H4 (cell line): ENCODE measurements around the gene LIMK2. TPM values are rescaled to one million over a fixed set of nuclear protein-coding genes. Genes with fewer than 3 reads are reported as not detected.
"Not testable (repeated sequence)": the region's sequence is repeated elsewhere in the genome, so short reads cannot be mapped to it uniquely, and the experiment has no call there.

Source experiments
- DNase-seq: peaks from one replicate; pipeline ENCODE4 v3.0.0-alpha.2; 2015; ENCODE audit warnings: low spot score
- total RNA-seq: library from RNA; depleted of rRNA; stranded (reverse); fragments of >200 nt; shearing (Covaris generic); gene quantifications from 2 replicates; pipeline ENCODE4 v1.2.3, GENCODE V29; 2014

The LIMK2 gene
- total RNA-seq, 1 experiment from 2014 or later: 3.8 TPM

DNA sequence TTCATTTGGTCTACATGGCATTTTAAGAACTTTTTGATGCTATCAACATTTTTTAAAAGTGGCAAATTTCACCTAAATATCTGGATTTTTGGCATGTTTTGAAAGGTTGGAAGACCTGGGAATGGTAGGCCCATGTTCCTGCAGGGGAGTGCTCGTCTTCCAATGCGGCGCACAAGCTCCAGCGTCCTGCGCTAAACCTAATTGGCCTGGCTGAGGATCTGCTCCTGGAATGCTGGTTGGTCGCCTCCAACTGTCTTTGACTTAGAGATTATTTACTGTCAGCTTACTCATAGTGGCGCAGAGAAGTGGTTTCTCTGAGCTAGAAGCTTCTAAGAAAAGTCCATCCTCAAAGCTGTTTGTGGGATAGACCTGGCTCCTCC, 626 bp upstream of the LIMK2 start:
- no peak for DNase-seq

DNA sequence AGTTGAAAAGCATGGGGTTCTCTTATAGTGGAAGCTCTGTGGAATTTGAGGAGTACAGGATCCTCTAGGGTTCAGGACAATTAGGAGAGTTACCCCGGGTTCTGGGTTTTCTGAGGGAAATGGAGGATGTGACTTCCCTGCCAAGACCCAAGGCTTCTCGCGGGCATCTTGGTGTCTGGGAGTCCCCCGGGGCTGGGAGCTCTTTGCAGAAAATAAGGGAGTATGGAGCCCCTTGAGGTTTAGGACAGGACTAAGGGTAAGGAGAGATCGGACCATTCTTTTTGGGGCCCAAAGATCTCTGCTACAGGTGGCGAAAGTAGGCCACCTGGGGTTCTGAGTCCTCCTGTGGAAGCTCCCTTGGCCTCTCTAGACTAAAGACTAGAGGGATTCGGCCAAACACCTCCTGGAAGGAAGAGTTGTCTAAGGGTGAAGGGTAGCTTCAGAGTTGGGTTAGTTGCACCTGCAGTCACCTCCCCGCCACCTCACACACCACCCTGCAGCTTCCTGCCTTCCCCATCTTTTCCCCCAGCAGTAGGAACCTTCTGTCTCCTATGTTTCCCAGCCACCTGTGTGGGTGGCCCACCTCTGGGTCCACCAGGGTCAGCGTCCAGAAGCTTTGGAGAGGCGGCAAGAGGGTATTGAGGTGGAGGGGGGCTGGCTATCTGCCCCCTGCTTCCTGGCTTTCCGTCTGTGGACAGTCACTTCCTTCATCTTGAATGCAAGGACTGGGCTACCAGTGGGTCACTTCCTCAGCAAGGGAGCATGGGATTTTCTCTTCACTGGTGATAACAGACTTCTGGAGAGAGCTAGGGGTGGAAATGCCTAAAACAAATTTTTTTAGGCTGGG, 908 bp downstream of the LIMK2 start:
- DNase-seq: no peak

DNA sequence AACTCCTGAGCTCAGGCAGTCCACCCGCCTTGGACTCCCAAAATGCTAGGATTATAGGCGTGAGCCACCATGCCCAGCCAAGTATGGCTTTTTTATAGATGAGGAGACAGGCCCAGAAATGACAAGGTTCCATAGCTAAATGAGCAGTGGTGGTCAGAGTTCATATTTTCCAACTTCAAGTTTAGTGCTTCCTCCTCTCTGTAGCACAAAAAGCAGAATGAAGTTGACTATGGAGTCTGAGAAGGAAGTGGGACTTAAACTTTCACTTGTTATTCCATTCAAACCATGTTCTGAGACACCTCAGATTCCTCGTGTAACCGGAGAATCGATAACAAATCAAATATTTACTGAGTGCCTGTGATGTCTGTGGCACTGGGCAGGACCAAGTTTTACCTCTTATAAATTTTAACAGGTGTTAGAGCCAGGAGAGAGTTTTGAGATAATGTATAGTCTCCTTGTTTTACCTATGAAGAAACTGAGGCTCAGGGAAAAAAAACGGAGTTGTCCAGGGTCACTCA, 3.0 kb downstream of the LIMK2 start:
- no peak for DNase-seq

DNA sequence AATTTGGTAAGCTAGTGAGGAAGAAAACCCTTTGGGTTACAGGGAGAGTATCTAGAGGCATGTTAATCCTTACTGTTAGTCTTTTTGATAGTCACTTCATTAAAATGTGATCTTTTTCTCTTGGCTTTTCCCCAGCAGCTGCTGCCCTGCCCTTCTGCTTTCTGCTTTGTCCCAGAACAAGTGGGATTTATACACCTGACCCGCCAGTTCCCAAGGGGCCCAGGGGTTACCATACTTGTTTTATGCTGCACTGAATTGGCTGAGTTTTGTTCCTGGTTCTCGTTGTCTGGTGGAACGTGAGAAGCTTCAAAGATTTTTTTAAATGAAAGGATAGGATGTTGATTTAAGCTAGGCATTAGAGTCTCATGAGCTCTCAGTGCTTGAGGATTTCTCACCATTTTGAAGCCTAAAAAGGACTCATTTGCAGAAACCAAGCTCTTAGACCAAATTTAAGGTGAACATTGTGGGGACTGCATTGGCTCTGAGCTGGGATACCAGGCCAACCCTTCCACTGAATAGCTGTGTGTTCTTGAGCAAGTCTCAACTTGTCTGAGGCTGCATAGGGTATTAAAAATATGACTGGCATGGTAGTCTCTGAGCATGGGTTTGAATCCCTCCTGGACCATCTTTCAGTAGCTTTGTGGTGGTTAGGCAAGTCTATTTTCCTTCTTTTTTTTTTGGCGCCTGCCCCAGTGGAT, 6.6 kb downstream of the LIMK2 start:
- no peak for DNase-seq

DNA sequence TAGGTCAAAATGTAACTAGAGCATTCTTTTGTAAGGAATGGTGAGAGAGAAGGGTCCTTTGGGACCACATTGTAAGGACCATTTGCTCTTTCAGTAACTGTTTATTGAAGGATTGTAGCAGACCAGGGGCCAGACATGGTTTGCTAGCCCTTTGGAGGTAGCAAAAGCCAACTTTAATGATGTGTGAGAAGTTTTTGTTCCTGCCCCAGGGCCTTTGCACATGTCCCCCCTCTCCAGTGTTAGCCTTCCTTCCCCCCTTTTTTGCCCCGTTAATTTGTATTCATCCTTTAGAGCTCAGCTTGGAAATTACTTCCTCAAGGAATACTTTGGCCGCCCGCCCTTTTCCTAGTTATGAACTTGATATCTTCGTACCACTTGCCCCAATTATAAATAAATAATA, 9.0 kb downstream of the LIMK2 start:
- DNase-seq: no peak

DNA sequence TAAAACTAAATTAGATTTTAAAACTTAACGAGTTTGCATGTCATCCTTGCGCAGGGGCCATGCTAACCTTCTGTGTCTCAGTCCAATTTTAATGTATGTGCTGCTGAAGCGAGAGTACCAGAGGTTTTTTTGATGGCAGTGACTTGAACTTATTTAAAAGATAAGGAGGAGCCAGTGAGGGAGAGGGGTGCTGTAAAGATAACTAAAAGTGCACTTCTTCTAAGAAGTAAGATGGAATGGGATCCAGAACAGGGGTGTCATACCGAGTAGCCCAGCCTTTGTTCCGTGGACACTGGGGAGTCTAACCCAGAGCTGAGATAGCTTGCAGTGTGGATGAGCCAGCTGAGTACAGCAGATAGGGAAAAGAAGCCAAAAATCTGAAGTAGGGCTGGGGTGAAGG, 10.6 kb downstream of the LIMK2 start:
- no peak for DNase-seq

DNA sequence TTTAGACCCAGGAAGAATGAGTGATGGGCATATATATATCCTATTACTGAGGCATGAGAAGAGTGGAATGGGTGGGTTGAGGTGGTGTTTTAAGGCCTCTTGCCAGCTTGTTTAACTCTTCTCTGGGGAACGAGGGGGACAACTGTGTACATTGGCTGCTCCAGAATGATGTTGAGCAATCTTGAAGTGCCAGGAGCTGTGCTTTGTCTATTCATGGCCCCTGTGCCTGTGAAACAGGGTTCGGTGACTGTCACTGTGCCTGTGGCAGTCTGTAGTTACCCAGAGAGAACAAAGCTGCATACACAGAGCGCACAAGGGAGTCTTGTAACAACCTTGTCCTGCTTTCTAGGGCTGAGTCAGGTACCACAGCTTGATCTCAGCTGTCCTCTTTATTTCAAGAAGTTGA, 11.7 kb downstream of the LIMK2 start:
- DNase-seq: no peak

DNA sequence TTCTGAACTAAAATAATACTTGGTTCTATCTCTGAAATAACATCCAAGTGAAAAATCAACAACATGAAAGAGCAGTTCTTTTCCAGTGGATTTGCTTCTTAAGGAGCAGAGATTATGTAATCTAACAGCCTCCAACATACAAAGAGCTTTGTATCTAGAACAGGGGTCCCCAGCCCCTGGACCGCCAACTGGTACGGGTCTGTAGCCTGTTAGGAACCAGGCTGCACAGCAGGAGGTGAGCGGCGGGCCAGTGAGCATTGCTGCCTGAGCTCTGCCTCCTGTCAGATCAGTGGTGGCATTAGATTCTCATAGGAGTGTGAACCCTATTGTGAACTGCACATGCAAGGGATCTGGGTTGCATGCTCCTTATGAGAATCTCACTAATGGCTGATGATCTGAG, 12.6 kb downstream of the LIMK2 start:
- DNase-seq: not testable (repeated sequence)

DNA sequence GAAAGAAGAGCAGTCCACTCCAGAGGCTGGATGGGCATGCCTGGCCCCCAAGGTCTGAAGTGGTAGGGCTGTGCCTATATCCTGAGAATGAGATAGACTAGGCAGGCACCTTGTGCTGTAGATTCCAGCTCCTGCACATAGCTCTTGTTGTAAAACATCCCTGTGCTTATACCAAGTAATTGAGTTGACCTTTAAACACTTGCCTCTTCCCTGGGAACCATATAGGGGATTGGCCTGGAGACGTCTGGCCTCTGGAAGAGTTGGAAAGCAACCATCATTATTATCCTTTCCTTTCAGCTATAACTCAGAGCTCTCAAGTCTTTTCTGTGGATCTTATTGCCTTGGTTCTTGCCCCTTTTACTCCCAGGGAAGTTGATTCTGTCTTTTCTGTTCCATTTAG, 15.1 kb downstream of the LIMK2 start:
- no peak for DNase-seq

DNA sequence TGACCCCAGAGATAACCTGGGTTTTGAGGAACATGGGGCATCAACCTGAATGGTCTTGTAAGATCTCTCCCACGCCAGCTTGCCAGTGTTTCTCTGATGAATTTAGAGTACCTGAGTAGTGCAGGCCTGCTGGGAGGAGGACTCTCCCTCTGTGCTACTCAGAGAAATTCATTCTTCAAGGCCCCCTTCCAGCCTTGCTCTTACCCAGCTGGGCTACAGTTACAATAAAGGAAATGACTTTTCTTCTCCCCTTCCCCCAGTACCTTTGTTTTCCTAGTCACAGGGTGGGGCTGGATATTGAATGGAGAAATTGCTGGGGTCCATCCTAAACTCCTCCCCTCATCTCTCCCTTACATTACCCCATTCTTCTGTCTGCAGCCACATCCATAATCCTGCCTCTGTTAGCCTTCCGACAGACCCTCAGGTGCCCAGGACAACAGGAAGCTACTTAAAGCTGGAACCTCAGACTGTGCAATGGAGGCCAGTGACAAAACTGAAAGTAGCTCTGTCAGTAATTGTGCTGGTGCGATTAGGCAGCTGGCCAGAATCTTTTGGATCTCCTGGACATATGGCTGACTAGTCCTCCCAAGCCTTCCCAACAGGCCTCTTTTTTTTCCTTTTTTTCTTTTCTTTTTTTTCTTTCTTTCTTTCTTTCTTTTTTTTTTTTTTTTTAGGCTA, 17.4 kb downstream of the LIMK2 start:
- DNase-seq: peak; percentile 47

DNA sequence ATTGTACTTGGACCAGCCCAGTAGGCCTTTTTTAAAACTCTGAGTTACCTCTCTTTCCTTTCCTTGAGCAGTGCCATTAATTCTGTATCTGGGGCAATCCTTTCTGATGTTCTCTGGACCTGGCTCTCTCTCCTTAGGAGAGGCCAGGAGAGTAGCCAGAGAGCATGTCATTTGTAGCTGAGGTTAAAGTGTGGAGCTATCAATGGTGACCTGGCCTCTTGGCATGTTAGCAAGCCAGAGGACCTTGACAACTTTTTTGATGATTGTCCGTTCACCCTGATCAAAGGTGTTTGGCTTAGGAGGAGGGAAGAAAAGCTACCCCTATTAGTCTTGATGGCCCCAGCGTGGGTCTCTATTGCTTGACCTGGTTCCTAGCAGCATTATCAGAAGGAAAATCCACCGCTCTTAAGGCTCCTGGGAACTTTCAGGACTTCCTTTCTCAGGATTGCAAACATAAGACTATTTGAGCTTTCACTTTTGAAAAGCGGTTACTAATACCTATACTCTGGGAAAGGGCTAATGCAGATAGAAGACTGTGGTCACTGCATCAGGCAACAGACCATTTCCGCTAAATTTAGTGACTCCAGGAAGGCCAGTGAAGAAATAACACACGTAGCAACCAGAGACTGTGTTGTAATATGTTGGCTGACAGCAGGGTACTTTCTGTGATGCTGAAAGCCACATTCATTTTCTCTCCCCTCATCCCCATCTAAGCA, 18.2 kb downstream of the LIMK2 start:
- no peak for DNase-seq

DNA sequence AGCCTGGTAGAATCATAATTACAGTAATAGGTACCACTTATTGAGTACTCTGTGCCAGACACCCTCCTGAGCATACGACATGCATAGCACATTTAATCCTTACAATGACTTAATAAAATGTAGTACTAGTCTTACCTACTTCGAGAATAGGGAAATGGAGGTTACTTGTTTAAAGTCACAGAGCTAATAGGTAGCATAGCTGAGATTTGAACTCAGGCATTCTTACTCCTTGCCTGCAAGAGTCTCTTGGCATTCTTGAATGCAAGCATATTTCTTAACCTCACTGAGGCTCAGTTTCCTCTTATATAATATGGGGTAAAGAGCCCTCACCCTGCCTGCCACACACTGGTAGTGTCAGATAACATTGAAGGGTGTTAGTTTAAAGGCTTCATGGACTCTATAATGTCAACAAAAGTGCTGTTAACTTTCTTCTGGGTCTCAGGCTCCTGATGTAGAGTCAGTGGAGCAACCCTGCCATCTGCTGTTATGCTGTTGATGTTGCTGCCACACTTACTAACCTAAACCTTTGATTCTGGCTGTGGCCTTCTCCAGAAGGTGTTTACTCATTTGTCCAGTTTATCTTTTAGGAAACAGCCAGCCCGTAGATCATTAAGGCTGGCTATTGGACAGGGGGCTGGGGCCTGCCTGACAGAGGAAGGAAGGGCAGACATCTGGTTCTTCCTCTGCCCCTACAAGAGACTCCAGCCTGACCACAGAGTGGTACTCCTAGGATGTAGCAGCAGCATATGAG, 18.9 kb downstream of the LIMK2 start:
- DNase-seq: peak; percentile 21

DNA sequence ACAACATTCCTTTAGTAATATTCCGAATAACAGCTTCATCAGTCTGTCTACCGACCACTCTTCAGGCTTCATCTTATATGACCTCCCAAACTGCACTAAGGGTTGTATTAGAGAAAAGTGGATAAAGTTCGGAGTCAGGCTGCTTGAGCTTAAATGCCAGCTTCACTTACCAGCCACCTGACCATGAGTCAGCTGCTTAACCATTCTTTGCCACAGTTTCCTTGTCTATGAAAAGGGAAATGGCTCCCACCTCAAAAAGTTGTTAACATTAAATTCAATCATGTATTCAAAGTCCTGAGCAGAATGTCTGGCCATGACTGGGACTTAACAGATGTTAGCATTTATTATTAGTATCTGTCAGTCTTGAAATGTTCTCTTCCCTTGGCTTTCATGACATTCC, 20.9 kb downstream of the LIMK2 start:
- DNase-seq: no peak

DNA sequence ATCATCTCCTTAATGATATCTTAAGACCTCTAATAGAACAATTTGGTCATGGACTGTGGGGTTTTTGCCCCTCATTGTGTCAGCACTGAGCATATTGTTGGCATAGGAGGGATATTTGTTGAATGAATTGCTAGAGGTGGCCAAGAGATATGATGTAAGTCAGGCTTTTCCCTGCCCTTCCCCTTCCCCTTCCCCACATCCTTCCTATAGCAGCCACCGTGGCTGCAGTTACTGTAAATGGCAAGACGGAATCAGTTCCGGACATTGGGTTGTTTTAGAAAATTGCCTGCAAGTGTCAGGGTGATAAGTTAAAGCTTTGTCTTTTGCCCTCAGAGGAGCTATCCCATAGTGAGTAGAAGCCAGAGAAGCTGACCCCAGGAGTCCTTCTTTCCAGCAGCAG, 23.0 kb downstream of the LIMK2 start:
- DNase-seq: no peak

DNA sequence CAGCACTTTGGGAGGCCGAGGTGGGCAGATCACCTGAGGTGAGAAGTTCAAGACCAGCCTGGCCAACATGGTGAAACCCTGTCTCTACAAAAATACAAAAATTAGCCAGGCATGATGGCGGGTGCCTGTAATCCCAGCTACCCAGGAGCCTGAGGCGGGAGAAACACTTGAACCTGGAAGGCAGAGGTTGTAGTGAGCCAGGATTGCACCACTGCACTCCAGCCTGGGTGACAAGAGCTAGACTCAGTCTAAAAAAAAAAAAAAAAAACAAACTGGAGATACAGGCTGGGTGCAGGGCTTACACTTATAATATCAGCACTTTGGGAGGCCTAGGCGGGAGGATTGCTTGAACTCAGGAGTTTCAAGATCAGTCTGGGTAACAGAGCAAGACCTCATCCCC, 23.9 kb downstream of the LIMK2 start:
- not testable (repeated sequence) for DNase-seq

DNA sequence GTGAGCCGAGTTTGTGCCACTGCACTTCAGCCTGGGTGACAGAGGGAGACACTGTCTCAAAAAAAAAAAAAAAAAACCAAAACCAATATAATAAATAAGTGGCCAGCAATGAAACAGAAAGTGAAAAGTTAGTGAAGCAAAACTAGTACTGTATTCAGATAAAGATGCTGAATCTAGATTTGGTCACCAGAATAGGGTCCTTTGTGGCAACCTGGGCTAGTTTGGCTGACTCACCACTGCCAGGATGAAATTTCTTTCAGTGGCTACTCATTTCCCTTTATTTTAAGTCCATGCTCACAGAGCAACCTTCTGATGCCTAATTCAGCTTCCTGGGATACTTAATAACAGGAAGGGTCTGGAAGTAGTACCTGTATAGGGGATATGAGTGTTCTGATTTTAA, 26.0 kb downstream of the LIMK2 start:
- no peak for DNase-seq

DNA sequence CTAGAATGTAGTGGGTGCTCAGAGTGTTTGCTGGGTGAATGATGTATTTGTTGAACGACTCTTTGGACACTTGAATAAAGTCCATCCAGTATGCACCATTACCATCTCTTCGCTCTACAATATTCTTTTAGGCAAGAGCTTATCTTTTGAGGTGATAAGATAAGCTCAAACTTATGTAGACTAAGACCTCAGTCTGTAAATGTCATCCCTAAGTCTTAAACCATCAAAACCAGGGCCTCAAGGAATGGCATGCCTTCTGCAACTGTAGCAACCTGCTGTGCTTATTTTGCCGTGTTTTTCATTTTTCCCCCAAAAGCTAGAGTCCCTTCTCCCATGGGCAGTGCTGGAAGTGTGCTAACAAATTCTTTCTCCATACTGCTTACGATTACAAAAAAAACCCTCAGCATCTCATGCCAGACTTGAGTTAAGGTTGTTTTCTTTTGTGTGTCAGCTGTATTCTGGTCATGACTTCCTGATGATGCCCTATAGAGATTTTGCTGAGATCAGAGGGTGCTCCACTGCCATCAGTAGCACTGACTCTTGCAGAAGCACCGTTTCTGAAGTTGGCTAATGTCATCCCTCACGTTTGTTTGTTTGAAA, 27.8 kb downstream of the LIMK2 start:
- DNase-seq: no peak

DNA sequence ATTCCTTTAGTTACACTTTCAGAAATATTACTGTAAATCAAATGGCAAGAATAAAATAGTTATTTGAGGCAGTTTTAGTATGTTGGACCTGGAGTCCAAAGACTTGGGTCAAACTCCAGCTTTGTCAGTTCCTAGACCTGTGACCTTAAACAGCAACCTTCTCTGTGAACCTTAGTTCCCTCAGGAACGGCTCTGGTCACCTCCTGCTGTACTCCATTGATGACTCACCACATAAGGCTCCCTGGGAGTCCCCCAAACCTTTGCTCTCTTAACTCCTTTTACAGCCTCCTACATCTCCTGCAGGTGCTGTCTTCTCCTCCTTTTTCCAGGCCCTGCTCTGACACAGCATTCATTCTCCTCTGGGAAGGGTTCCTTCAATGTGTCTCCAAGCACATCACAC, 29.1 kb downstream of the LIMK2 start:
- no peak for DNase-seq

DNA sequence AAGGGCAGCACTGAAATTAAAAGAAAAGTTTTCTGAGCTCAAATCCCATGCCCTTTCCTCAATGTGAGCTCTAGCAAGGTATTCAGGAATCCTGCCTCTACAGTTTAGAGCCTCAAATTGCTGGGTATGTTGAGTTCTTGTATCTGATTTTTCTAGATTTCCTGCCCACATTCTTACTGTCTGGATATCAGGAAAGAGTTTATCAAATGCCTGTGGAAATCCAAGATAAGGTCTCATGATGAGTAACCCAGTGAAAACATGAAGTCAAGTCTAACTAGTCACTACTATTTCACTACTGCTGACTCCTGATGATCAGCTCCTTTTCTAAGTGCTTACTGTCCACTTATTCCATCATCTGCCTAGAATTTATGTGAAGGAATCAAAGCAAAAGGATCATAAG, 29.8 kb downstream of the LIMK2 start:
- DNase-seq: no peak

DNA sequence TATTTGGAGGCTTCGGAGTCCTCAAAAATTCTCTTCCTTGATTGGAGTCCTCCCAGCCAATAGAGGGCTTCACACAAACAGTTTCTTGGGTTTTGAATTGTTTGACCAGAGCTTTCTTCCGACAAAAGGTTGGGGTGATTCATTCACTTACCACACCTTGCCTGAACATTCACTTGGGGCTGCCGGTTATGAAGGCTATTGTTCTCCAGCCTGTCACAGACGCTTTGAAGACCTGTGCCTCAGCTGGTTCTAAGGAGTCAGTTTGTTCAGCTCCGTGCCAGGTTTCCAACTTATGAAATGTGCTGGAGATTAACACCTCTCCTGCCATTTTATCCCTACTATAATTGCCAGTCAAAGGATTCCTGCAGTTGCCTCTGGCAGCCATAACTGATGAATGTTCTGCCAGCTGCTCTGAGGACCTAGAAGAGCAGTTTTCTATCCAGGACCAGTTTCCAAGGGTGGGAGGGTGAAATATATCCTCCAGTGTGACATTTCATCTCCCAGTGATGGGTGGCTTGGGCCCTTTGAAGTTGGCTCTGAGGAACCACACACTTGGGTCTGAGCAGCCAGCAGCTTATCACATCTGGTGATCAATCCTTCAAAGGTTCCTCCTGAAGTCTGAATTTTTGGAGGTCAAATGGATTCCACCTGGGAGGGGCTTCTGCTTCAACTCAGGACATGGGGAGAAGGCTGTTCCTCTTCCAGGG, 31.4 kb downstream of the LIMK2 start:
- no peak for DNase-seq
